ENCODE results near the gene DAO. TPM values are rescaled to one million over a fixed set of nuclear protein-coding genes. Genes with fewer than 3 reads are reported as not detected.
"Not testable (repeated sequence)": the region's sequence is repeated elsewhere in the genome, so short reads cannot be mapped to it uniquely, and the experiment has no call there.

DAO gene
- total and polyA plus RNA-seq, 2 donors (not counting 1 experiment from before 2014, with no cell fraction given), result not detected

DNA sequence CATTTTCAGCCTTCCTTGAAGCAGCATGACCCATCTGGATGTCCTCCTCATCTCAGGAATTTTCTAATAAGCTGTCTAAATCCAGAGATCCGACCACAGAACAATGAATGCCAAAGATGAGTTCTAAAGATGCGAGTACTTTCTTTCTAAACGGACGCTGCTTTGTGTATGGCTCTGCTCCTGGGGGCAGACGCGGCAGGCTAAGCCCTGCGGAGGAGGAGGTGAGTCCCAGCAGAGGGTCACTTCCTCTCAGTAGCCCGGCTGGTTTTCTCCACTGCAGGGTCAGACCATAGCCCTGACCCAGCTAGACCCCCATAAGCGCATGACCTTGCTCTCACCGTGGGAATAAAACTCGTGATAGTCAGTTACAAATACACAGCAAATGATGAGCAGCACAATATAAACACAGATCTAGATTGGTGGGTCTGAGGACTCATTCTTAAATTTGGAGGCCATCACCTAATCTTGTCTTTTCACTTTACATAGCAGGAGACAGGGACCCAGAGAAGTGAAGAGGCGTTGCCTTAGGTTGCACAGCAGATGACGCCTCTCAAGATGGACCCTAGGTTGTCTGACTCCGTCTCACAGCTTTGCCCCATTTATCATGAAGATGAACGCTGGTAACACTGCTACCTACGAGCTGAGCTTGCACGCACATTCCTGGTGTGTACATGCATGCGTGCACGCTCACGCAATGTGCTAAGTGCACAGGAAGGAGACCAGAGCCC lies 39.1 kb upstream of the DAO start:
- peaks cover 32% of the 10 kb centered on the region for H3K4me1 ChIP-seq (ENCODE audit: control insufficient read depth, extremely low read depth, insufficient read depth, low read length)
- TF ChIP-seq EZH2 (IDR thresholded peaks at IDR 0.05; ENCODE audit: low read length, missing control alignments), result no peak
- no peak for TF ChIP-seq CTCF (conservative IDR thresholded peaks at IDR 0.05 in 1 of 2, IDR thresholded peaks at IDR 0.05 in 1 of 2; ENCODE audit: low read depth in 1 of 2, low read length in 2 of 2)
- DNase-seq (ENCODE audit: low read depth in 2 of 2), result peak in 1 of 2 donors; percentile 74
- peak overlapping the region; percentile 40 for H3K9ac ChIP-seq (ENCODE audit: insufficient read depth, low read length)
- peak overlapping the region; percentile 98 for H3K27ac ChIP-seq (ENCODE audit: insufficient read depth, low read length)
- no peak overlapping the region for H3K4me3 ChIP-seq (replicated peaks in 1 of 4; ENCODE audit: control extremely low read depth in 1 of 4, insufficient read depth in 1 of 4, low read depth in 3 of 4, low read length in 4 of 4)
- H4K20me1 ChIP-seq (ENCODE audit: control insufficient read depth, extremely low read depth, insufficient read depth, low read length), result no peaks in the 10 kb centered on the region
- H3K4me2 ChIP-seq (ENCODE audit: extremely low read depth, insufficient read depth, low read length), result no peak overlapping the region
- no peak overlapping the region for H2AFZ ChIP-seq (ENCODE audit: low read length)
- H3K9me3 ChIP-seq (ENCODE audit: control insufficient read depth, insufficient read depth, low read depth, low read length), result no peaks in the 10 kb centered on the region
- H3K27me3 ChIP-seq (ENCODE audit: control insufficient read depth, insufficient read depth, low read length), result no peaks in the 10 kb centered on the region
- H3K36me3 ChIP-seq (ENCODE audit: control insufficient read depth, insufficient read depth, low read length), result peaks cover 14% of the 10 kb centered on the region
- peaks cover 75% of the 10 kb centered on the region for H3K79me2 ChIP-seq (ENCODE audit: control insufficient read depth, insufficient read depth, low read length)

DNA sequence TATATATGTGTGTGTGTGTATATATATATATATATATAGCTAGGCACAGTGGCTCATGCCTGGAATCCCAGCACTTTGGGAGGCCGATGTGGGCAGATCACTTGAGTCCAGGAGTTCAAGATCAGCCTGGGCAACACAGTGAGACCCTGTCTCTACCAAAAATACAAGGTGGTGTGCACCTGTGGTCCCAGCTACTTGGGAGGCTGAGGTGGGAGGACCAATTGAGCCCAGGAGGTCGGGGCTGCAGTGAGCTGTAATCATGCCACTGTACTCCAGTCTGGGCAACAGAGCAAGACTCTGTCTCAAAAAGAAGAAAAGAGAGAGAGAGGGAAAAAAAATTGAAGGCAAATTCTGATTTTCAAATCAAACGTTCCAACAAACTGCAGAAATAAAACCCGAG lies 38.1 kb upstream of the DAO start:
- Histone ChIP-seq H3K4me1 (ENCODE audit: control insufficient read depth, extremely low read depth, insufficient read depth, low read length) (peaks cover 40% of the 10 kb centered on the region), H3K36me3 (ENCODE audit: control insufficient read depth, insufficient read depth, low read length) (peaks cover 20% of the 10 kb centered on the region), H3K27ac (ENCODE audit: insufficient read depth, low read length) (peak overlapping the region; percentile 51), H3K79me2 (ENCODE audit: control insufficient read depth, insufficient read depth, low read length) (peaks cover 76% of the 10 kb centered on the region)
- not testable (repeated sequence) for H3K9ac ChIP-seq (ENCODE audit: insufficient read depth, low read length); H3K9me3 ChIP-seq (ENCODE audit: control insufficient read depth, insufficient read depth, low read depth, low read length); H2AFZ ChIP-seq (ENCODE audit: low read length); H3K27me3 ChIP-seq (ENCODE audit: control insufficient read depth, insufficient read depth, low read length); DNase-seq (ENCODE audit: low read depth in 2 of 2); H3K4me2 ChIP-seq (ENCODE audit: extremely low read depth, insufficient read depth, low read length); H3K4me3 ChIP-seq (replicated peaks in 1 of 4; ENCODE audit: control extremely low read depth in 1 of 4, insufficient read depth in 1 of 4, low read depth in 3 of 4, low read length in 4 of 4); H4K20me1 ChIP-seq (ENCODE audit: control insufficient read depth, extremely low read depth, insufficient read depth, low read length)

DNA sequence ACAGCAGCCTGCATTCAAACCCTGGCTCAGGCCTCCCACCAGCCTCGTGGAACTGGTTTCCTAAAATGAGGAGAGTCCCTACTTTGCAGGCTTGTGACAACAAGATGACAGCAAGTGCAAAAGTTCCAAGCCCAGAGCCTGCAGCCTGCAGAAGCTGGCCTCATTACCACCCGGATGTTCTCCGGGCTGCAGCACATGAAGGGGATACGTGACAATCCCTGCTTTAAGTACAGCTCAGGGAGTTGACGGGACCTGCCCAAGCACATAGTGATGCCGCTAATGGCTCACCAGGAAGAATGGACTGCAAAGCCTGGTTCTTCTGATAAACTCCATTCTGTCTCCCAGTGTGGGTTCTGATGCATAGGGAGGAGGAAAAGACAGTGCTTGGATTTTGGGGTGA lies 37.5 kb upstream of the DAO start:
- Histone ChIP-seq H3K36me3 (ENCODE audit: control insufficient read depth, insufficient read depth, low read length) (peaks cover 22% of the 10 kb centered on the region), H3K79me2 (ENCODE audit: control insufficient read depth, insufficient read depth, low read length) (peaks cover 76% of the 10 kb centered on the region), H3K9me3 (ENCODE audit: control insufficient read depth, insufficient read depth, low read depth, low read length) (no peaks in the 10 kb centered on the region), H3K4me2 (ENCODE audit: extremely low read depth, insufficient read depth, low read length) (no peak overlapping the region), H3K27ac (ENCODE audit: insufficient read depth, low read length) (peak overlapping the region; percentile 51), H3K27me3 (ENCODE audit: control insufficient read depth, insufficient read depth, low read length) (no peaks in the 10 kb centered on the region), H3K9ac (ENCODE audit: insufficient read depth, low read length) (no peak overlapping the region), H3K4me1 (ENCODE audit: control insufficient read depth, extremely low read depth, insufficient read depth, low read length) (peaks cover 40% of the 10 kb centered on the region), H2AFZ (ENCODE audit: low read length) (no peak overlapping the region), H3K4me3 (replicated peaks in 1 of 4; ENCODE audit: control extremely low read depth in 1 of 4, insufficient read depth in 1 of 4, low read depth in 3 of 4, low read length in 4 of 4) (no peak overlapping the region), H4K20me1 (ENCODE audit: control insufficient read depth, extremely low read depth, insufficient read depth, low read length) (no peaks in the 10 kb centered on the region)
- DNase-seq (ENCODE audit: low read depth in 2 of 2), result no peak
- TF ChIP-seq EZH2 (IDR thresholded peaks at IDR 0.05; ENCODE audit: low read length, missing control alignments) (no peak), CTCF (conservative IDR thresholded peaks at IDR 0.05 in 1 of 2, IDR thresholded peaks at IDR 0.05 in 1 of 2; ENCODE audit: low read depth in 1 of 2, low read length in 2 of 2) (no peak)
